Neuronal stem cell (in vitro differentiated cells): Measurements from ENCODE around the gene LRRC23.

Experiments
- DNase-seq: peaks from one replicate; pipeline ENCODE4 v3.0.0-alpha.2; 2013; ENCODE audit warnings: low spot score
- H2AFZ ChIP-seq: one replicate; pipeline ENCODE4 v1.6.1; 2013; ENCODE audit warnings: mild to moderate bottlenecking, low read length, inconsistent platforms
- H2AK5ac ChIP-seq: 2 replicates; pipeline ENCODE4 v1.6.1; 2013; ENCODE audit warnings: low read depth, mild to moderate bottlenecking, inconsistent platforms, low read length, moderate library complexity, mixed read lengths
- H2BK120ac ChIP-seq: 2 replicates; pipeline ENCODE4 v1.6.1; 2013; ENCODE audit warnings: low read depth, mild to moderate bottlenecking, inconsistent platforms, low read length, moderate library complexity, mixed read lengths
- H2BK12ac ChIP-seq: one replicate; pipeline ENCODE4 v1.6.1; 2013; ENCODE audit warnings: low read length, inconsistent platforms
- H2BK15ac ChIP-seq: 2 replicates; pipeline ENCODE4 v1.6.1; 2013; ENCODE audit warnings: mild to moderate bottlenecking, low read length, inconsistent platforms, mixed read lengths
- H2BK5ac ChIP-seq: one replicate; pipeline ENCODE4 v1.6.1; 2013; ENCODE audit warnings: inconsistent platforms, mild to moderate bottlenecking, low read length, moderate library complexity
- H3K14ac ChIP-seq: one replicate; pipeline ENCODE4 v1.6.1; 2013; ENCODE audit warnings: low read length, inconsistent platforms
- H3K18ac ChIP-seq: 2 replicates; pipeline ENCODE4 v1.6.1; 2013; ENCODE audit warnings: low read length, inconsistent platforms
- H3K23ac ChIP-seq: 2 replicates; pipeline ENCODE4 v1.6.1; 2013; ENCODE audit warnings: low read depth, mild to moderate bottlenecking, mixed read lengths, low read length, inconsistent platforms; ENCODE audit not compliant: poor library complexity
- H3K27ac ChIP-seq: replicated peaks from 3 replicates; pipeline ENCODE4 v1.5.1; 2013; ENCODE audit warnings: low read length, inconsistent platforms
- H3K27me3 ChIP-seq, 3 experiments: 2 replicates each; pipeline ENCODE4 v1.6.1; 2013; ENCODE audit warnings: low read length in 3 of 3, mild to moderate bottlenecking in 2 of 3, inconsistent platforms in 1 of 3, low read depth in 1 of 3, mixed read lengths in 1 of 3, moderate library complexity in 1 of 3; ENCODE audit not compliant: control insufficient read depth in 3 of 3, insufficient read depth in 3 of 3
- H3K36me3 ChIP-seq, 2 donors: replicated peaks in 1 of 2; 2 replicates each; pipeline ENCODE4 v1.6.1; 2013; ENCODE audit warnings: low read length in 2 of 2; ENCODE audit not compliant: control insufficient read depth in 2 of 2, insufficient read depth in 2 of 2
- H3K4ac ChIP-seq: 2 replicates; pipeline ENCODE4 v1.6.1; 2013; ENCODE audit warnings: inconsistent platforms, mild to moderate bottlenecking, low read length, moderate library complexity
- H3K4me1 ChIP-seq, 2 donors: 1 replicate in 1 of 2; 2 replicates in 1 of 2; pipeline ENCODE4 v1.6.1; 2013; ENCODE audit warnings: low read length in 2 of 2, low read depth in 1 of 2; ENCODE audit not compliant: control insufficient read depth in 2 of 2, insufficient read depth in 1 of 2
- H3K4me2 ChIP-seq: one replicate; pipeline ENCODE4 v1.6.1; 2013; ENCODE audit warnings: mild to moderate bottlenecking, low read length, inconsistent platforms; ENCODE audit not compliant: insufficient read depth, poor library complexity, severe bottlenecking
- H3K4me3 ChIP-seq, 2 donors: 2 replicates each; pipeline ENCODE4 v1.5.1; 2013; ENCODE audit warnings: low read length in 2 of 2, mild to moderate bottlenecking in 2 of 2, inconsistent platforms in 1 of 2, moderate library complexity in 1 of 2
- H3K79me1 ChIP-seq: one replicate; pipeline ENCODE4 v1.6.1; 2013; ENCODE audit warnings: low read depth, mild to moderate bottlenecking, inconsistent platforms, low read length, moderate library complexity
- H3K9ac ChIP-seq: one replicate; pipeline ENCODE4 v1.6.1; 2013; ENCODE audit warnings: mild to moderate bottlenecking, low read depth, low read length, inconsistent platforms; ENCODE audit not compliant: poor library complexity
- H3K9me3 ChIP-seq, 2 donors: replicated peaks in 1 of 2; 2 replicates each; pipeline versions ENCODE3 to v1.6.1; 2013; ENCODE audit warnings: low read length in 2 of 2, mild to moderate bottlenecking in 2 of 2, inconsistent platforms in 1 of 2, low read depth in 1 of 2, mixed read lengths in 1 of 2, moderate library complexity in 1 of 2; ENCODE audit not compliant: control insufficient read depth in 2 of 2, insufficient read depth in 1 of 2
- H4K8ac ChIP-seq: one replicate; pipeline ENCODE4 v1.6.1; 2013; ENCODE audit warnings: low read depth, mild to moderate bottlenecking, inconsistent platforms, low read length, moderate library complexity
- H4K91ac ChIP-seq: one replicate; pipeline ENCODE4 v1.6.1; 2013; ENCODE audit warnings: low read length, low read depth, mild to moderate bottlenecking, inconsistent platforms; ENCODE audit not compliant: poor library complexity
- WGBS, 2 donors: extraction: QIAGEN DNeasy Blood & Tissue Kit; methylation state at CpG; one replicate each; pipeline ENCODE4 v1.1.7; 2013; ENCODE audit warnings: missing lambda C conversion rate in 2 of 2, mixed read lengths in 1 of 2; ENCODE audit not compliant: insufficient read length in 2 of 2, insufficient replicate concordance in 1 of 2; ENCODE audit errors: extremely low coverage in 2 of 2; 5-methylcytosine and 5-hydroxymethylcytosine counted together

Gene LRRC23

DNA sequence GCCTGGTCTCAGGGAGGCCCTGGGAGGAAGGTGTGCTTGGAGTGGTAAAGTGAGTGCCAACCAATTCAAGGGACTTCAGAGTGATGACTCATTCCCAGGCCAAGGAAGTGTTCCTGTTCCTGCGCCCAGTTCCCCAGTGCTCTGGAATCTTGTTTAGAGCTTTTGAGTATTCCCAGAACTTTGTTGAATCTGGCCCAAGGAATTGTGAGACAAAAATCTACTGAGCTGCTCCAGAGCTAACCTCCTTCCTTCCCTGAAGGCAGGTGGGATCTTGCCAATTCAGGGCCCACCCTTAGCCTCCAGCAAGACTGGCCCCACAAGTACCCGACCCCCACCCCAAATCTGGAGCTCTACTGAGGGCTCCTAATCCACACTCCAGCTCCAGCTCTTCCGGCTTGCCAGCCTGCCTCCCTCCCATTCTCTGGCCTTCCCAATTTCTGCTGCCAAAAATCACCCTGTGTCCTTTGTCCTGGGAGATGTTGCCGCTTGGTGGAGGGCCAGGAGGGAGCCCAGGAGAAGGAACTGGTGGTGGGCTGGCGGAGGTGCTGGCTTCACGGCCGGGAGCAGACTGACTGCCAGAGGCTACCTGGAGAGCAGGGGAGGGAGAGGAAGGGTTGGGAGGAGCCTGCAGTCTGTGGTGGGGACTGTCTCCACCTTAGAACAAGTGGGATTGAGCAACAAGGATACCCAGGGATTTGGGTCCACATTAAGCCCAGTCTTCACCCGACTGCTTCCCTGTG, 21.1 kb downstream of the LRRC23 start:
- Histone ChIP-seq H2BK12ac (no peak overlapping the region), H3K4me3 (peak overlapping the region; percentile 50 to 78), H3K27ac (peak overlapping the region; percentile 96), H4K91ac (no peak overlapping the region), H3K23ac (no peak overlapping the region), H2BK120ac (peak overlapping the region; percentile 5), H2AFZ (peak overlapping the region; percentile 72), H3K79me1 (no peaks in the 10 kb centered on the region), H2AK5ac (peak overlapping the region; percentile 28), H3K4me2 (peak overlapping the region; percentile 38), H2BK15ac (no peak overlapping the region), H4K8ac (no peak overlapping the region), H3K4me1 (peaks cover 23 to 48% of the 10 kb centered on the region in 2 donors), H2BK5ac (peak overlapping the region; percentile 43), H3K27me3 (no peaks in the 10 kb centered on the region), H3K18ac (peak overlapping the region; percentile 71), H3K9me3 (no peaks in the 10 kb centered on the region), H3K14ac (no peak overlapping the region), H3K4ac (no peak overlapping the region), H3K9ac (no peak overlapping the region), H3K36me3 (peaks cover 14 to 37% of the 10 kb centered on the region in 2 donors)
- no CpG with 5 or more reads among the region's 8 CpGs for WGBS, 2 donors
- peak; percentile 70 for DNase-seq

GRCh38 chr12:6927379-6928021, 22.9 kb downstream of the LRRC23 start, which contains the start of gene ATN1:
Gene ATN1, plus strand, starts transcription at chr12:6927959. Its CDS starts 6,043 bp downstream, at chr12:6934002.
- peaks cover 5 to 37% of the 10 kb centered on the region in 2 donors for H3K36me3 ChIP-seq
- no peak within 1 kb of the TSS for H4K91ac ChIP-seq
- peak within 1 kb of the TSS; percentile 33 for H2BK12ac ChIP-seq
- H3K18ac ChIP-seq, result peak within 1 kb of the TSS; percentile 96
- whole genome bisulfite sequencing, 2 donors, result no CpG with 5 or more reads among the region's 66 CpGs
- no peaks in the 10 kb centered on the region for H3K27me3 ChIP-seq
- no peak within 1 kb of the TSS for H3K14ac ChIP-seq
- peak within 1 kb of the TSS; percentile 68 for H2BK5ac ChIP-seq
- H3K4ac ChIP-seq, result no peak within 1 kb of the TSS
- peaks cover 23 to 48% of the 10 kb centered on the region in 2 donors for H3K4me1 ChIP-seq
- no peak within 1 kb of the TSS for H4K8ac ChIP-seq
- peak within 1 kb of the TSS; percentile 66 for H2AK5ac ChIP-seq
- no peaks in the 10 kb centered on the region for H3K79me1 ChIP-seq
- peak within 1 kb of the TSS; percentile 37 for H3K23ac ChIP-seq
- peak within 1 kb of the TSS; percentile 87 for H2AFZ ChIP-seq
- H3K4me2 ChIP-seq, result peak within 1 kb of the TSS; percentile 76
- peak within 1 kb of the TSS; percentile 96 for H3K27ac ChIP-seq
- no peaks in the 10 kb centered on the region for H3K9me3 ChIP-seq
- peak within 1 kb of the TSS; percentile 92 for H3K9ac ChIP-seq
- no peak within 1 kb of the TSS for H2BK15ac ChIP-seq
- peak within 1 kb of the TSS; percentile 76 for H2BK120ac ChIP-seq
- peak; percentile 63 for DNase-seq
- H3K4me3 ChIP-seq, result peak within 1 kb of the TSS; percentile 77 to 91

- no peaks in the 10 kb centered on the region for H3K27me3 ChIP-seq
- H2BK5ac ChIP-seq, result peak overlapping the region; percentile 68
- H3K23ac ChIP-seq, result peak overlapping the region; percentile 32
- peaks cover 23 to 43% of the 10 kb centered on the region in 2 donors for H3K4me1 ChIP-seq
- no peak overlapping the region for H2BK15ac ChIP-seq
- peak overlapping the region; percentile 87 for H3K9ac ChIP-seq
- no CpG with 5 or more reads among the region's 79 CpGs for WGBS, 2 donors
- H3K14ac ChIP-seq, result no peak overlapping the region
- H2AFZ ChIP-seq, result no peak overlapping the region
- H3K9me3 ChIP-seq, result no peaks in the 10 kb centered on the region
- peaks cover 0 to 38% of the 10 kb centered on the region in 2 donors for H3K36me3 ChIP-seq
- no peak overlapping the region for H4K91ac ChIP-seq
- peak overlapping the region; percentile 76 for H3K4me2 ChIP-seq
- no peaks in the 10 kb centered on the region for H3K79me1 ChIP-seq
- H3K4ac ChIP-seq, result no peak overlapping the region
- H2AK5ac ChIP-seq, result peak overlapping the region; percentile 66
- DNase-seq, result no peak
- H3K27ac ChIP-seq, result peak overlapping the region; percentile 81
- peak overlapping the region; percentile 86 for H3K18ac ChIP-seq
- H4K8ac ChIP-seq, result no peak overlapping the region
- no peak overlapping the region for H2BK12ac ChIP-seq
- peak overlapping the region; percentile 77 to 91 for H3K4me3 ChIP-seq
- H2BK120ac ChIP-seq, result peak overlapping the region; percentile 76
Observed at GRCh38 chr12:6928022-6928702, 23.5 kb downstream of the LRRC23 start.
